HCT116 (cell line): Measurements from ENCODE around the gene SORBS1.

Experiments used
- CEBPB ChIP-seq: IDR thresholded peaks from 2 replicates; pipeline ENCODE4 v1.6.1; 2012; ENCODE audit warnings: low read depth
- EZH2 ChIP-seq: fragments of 200-600 bp; sonication (generic); IDR thresholded peaks from 2 replicates; pipeline ENCODE4 v1.6.1; 2017; ENCODE audit warnings: antibody characterized with exemption, mixed run types
- EZH2phosphoT487 ChIP-seq: fragments of 200-600 bp; IDR thresholded peaks from 2 replicates; pipeline ENCODE4 v1.6.1; 2018; ENCODE audit warnings: antibody characterized with exemption, borderline replicate concordance
- POLR2A ChIP-seq: IDR thresholded peaks from 2 replicates; pipeline ENCODE4 v1.7.0; 2011; ENCODE audit warnings: borderline replicate concordance; ENCODE audit not compliant: insufficient read depth, insufficient read length; ENCODE audit errors: extremely low read depth
- POLR2AphosphoS5 ChIP-seq: IDR thresholded peaks from 2 replicates; pipeline ENCODE4 v1.6.1; 2011; ENCODE audit warnings: mild to moderate bottlenecking, low read depth, low read length, moderate library complexity
- YY1 ChIP-seq: IDR thresholded peaks from 2 replicates; pipeline ENCODE4 v1.6.1; 2011; ENCODE audit warnings: low read length, low read depth, moderate library complexity, mild to moderate bottlenecking; ENCODE audit not compliant: insufficient replicate concordance; ENCODE audit errors: extremely low read depth
- ZNF274 ChIP-seq: fragments of 200-500 bp; sonication (Bioruptor generic); IDR thresholded peaks from 2 replicates; pipeline ENCODE4 v1.6.1; 2014; ENCODE audit warnings: mild to moderate bottlenecking, low read depth, low read length, inconsistent platforms
- TF ChIP-seq, protein P1 (sequence below), 3 experiments: fragments of 200-600 bp in 1 of 3; sonication (generic) in 1 of 3; IDR thresholded peaks in 2 of 3; conservative IDR thresholded peaks in 1 of 3; 2 replicates each; pipeline ENCODE4 v1.5.1; 2012 to 2017; ENCODE audit warnings: low read depth in 2 of 3, low read length in 2 of 3, antibody characterized with exemption in 1 of 3, borderline replicate concordance in 1 of 3, control low read depth in 1 of 3, mild to moderate bottlenecking in 1 of 3, mixed read lengths in 1 of 3, mixed run types in 1 of 3, moderate library complexity in 1 of 3; ENCODE audit not compliant: insufficient read depth in 1 of 3
- TF ChIP-seq, protein P2 (sequence below): IDR thresholded peaks from 2 replicates; pipeline ENCODE4 v1.6.1; 2012
- TF ChIP-seq, protein P3 (sequence below): IDR thresholded peaks from 2 replicates; pipeline ENCODE4 v1.6.1; 2012; ENCODE audit warnings: low read depth
- TF ChIP-seq, protein P4 (sequence below): IDR thresholded peaks from 2 replicates; pipeline ENCODE4 v1.6.1; 2011; ENCODE audit warnings: mild to moderate bottlenecking, low read length, moderate library complexity; ENCODE audit not compliant: insufficient replicate concordance; ENCODE audit errors: extremely low read depth

DNA sequence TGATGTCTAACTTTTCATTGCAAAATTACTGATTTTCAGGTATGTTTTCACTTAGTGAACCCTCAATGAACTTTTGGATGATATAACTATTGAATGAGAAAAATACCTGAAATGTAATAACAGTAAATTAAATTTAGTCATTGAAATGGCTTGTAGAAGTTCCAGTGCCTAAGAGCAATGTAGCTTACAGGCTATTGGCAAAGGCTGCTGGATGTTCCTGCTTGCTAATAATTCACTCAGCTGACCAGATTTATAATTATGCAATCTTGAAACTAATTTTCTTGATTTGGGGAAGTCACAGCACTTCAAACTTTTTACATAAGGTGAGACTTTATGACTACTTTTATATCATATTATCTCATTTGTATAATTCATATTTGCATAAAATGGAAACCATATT is 73.2 kb downstream of the SORBS1 start:
- TF ChIP-seq, protein P1, sequence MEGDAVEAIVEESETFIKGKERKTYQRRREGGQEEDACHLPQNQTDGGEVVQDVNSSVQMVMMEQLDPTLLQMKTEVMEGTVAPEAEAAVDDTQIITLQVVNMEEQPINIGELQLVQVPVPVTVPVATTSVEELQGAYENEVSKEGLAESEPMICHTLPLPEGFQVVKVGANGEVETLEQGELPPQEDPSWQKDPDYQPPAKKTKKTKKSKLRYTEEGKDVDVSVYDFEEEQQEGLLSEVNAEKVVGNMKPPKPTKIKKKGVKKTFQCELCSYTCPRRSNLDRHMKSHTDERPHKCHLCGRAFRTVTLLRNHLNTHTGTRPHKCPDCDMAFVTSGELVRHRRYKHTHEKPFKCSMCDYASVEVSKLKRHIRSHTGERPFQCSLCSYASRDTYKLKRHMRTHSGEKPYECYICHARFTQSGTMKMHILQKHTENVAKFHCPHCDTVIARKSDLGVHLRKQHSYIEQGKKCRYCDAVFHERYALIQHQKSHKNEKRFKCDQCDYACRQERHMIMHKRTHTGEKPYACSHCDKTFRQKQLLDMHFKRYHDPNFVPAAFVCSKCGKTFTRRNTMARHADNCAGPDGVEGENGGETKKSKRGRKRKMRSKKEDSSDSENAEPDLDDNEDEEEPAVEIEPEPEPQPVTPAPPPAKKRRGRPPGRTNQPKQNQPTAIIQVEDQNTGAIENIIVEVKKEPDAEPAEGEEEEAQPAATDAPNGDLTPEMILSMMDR (IDR thresholded peaks at IDR 0.05 in 2 of 3, conservative IDR thresholded peaks at IDR 0.05 in 1 of 3; ENCODE audit: borderline replicate concordance in 1 of 3, insufficient read depth in 1 of 3, low read depth in 2 of 3, low read length in 2 of 3) = no peak
- TF ChIP-seq EZH2 = no peak
- TF ChIP-seq POLR2AphosphoS5 = no peak
- TF ChIP-seq CEBPB = no peak
- no peak for TF ChIP-seq POLR2A
- TF ChIP-seq, protein P2, sequence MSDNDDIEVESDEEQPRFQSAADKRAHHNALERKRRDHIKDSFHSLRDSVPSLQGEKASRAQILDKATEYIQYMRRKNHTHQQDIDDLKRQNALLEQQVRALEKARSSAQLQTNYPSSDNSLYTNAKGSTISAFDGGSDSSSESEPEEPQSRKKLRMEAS = no peak
- TF ChIP-seq, protein P3, sequence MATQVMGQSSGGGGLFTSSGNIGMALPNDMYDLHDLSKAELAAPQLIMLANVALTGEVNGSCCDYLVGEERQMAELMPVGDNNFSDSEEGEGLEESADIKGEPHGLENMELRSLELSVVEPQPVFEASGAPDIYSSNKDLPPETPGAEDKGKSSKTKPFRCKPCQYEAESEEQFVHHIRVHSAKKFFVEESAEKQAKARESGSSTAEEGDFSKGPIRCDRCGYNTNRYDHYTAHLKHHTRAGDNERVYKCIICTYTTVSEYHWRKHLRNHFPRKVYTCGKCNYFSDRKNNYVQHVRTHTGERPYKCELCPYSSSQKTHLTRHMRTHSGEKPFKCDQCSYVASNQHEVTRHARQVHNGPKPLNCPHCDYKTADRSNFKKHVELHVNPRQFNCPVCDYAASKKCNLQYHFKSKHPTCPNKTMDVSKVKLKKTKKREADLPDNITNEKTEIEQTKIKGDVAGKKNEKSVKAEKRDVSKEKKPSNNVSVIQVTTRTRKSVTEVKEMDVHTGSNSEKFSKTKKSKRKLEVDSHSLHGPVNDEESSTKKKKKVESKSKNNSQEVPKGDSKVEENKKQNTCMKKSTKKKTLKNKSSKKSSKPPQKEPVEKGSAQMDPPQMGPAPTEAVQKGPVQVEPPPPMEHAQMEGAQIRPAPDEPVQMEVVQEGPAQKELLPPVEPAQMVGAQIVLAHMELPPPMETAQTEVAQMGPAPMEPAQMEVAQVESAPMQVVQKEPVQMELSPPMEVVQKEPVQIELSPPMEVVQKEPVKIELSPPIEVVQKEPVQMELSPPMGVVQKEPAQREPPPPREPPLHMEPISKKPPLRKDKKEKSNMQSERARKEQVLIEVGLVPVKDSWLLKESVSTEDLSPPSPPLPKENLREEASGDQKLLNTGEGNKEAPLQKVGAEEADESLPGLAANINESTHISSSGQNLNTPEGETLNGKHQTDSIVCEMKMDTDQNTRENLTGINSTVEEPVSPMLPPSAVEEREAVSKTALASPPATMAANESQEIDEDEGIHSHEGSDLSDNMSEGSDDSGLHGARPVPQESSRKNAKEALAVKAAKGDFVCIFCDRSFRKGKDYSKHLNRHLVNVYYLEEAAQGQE = no peak
- TF ChIP-seq, protein P4, sequence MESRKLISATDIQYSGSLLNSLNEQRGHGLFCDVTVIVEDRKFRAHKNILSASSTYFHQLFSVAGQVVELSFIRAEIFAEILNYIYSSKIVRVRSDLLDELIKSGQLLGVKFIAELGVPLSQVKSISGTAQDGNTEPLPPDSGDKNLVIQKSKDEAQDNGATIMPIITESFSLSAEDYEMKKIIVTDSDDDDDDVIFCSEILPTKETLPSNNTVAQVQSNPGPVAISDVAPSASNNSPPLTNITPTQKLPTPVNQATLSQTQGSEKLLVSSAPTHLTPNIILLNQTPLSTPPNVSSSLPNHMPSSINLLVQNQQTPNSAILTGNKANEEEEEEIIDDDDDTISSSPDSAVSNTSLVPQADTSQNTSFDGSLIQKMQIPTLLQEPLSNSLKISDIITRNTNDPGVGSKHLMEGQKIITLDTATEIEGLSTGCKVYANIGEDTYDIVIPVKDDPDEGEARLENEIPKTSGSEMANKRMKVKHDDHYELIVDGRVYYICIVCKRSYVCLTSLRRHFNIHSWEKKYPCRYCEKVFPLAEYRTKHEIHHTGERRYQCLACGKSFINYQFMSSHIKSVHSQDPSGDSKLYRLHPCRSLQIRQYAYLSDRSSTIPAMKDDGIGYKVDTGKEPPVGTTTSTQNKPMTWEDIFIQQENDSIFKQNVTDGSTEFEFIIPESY = no peak
- no peak for TF ChIP-seq ZNF274
- TF ChIP-seq EZH2phosphoT487 = no peak
- no peak for TF ChIP-seq YY1
